C4-2B (cell line): ENCODE results near the gene ANKRD12.

Experiments
- CTCF ChIP-seq: fragments of 450-650 bp; conservative IDR thresholded peaks from 2 replicates; pipeline ENCODE4 v1.5.1; 2017; ENCODE audit warnings: mild to moderate bottlenecking
- ZFX ChIP-seq: fragments of 450-650 bp; IDR thresholded peaks from 2 replicates; pipeline ENCODE4 v1.6.1; 2017

- TF ChIP-seq CTCF (no peak), ZFX (no peak)
These were observed 3.8 kb downstream of the ANKRD12 start for GRCh38 chr18:9140381-9140780.
